IPS-20b (cell line): ENCODE results near the gene ADD3.

Experiments
- H3K27ac ChIP-seq: one replicate; pipeline ENCODE4 v1.5.1; 2013; ENCODE audit warnings: low read length
- H3K27me3 ChIP-seq: 2 replicates; pipeline ENCODE4 v1.6.1; 2013; ENCODE audit warnings: mild to moderate bottlenecking, low read length, inconsistent platforms; ENCODE audit not compliant: insufficient read depth
- H3K36me3 ChIP-seq: 2 replicates; pipeline ENCODE4 v1.6.1; 2013; ENCODE audit warnings: low read depth, mild to moderate bottlenecking, inconsistent platforms, low read length, moderate library complexity; ENCODE audit not compliant: insufficient read depth
- H3K4me1 ChIP-seq: 2 replicates; pipeline ENCODE4 v1.6.1; 2013; ENCODE audit warnings: mild to moderate bottlenecking, control low read depth, inconsistent platforms, low read length, moderate library complexity; ENCODE audit not compliant: insufficient read depth
- H3K4me3 ChIP-seq: 2 replicates; pipeline ENCODE4 v1.5.1; 2013; ENCODE audit warnings: mild to moderate bottlenecking, low read length, inconsistent platforms
- H3K9ac ChIP-seq: 2 replicates; pipeline ENCODE4 v1.6.1; 2013; ENCODE audit warnings: low read depth, mild to moderate bottlenecking, inconsistent platforms, low read length, moderate library complexity
- H3K9me3 ChIP-seq: 2 replicates; pipeline ENCODE4 v1.6.1; 2013; ENCODE audit warnings: mild to moderate bottlenecking, low read depth, low read length, inconsistent platforms; ENCODE audit not compliant: insufficient read depth

ADD3 gene

GRCh38 chr10:110007701-110008517, at the start of gene ADD3:
Gene ADD3 (plus strand): TSS chr10:110007984. CDS start chr10:110100654, 92,670 bp downstream.
- peak within 1 kb of the TSS; percentile 29 for H3K27ac ChIP-seq
- peaks cover 45% of the 10 kb centered on the region for H3K4me1 ChIP-seq
- H3K36me3 ChIP-seq, result no peaks in the 10 kb centered on the region
- H3K9me3 ChIP-seq, result no peaks in the 10 kb centered on the region
- H3K9ac ChIP-seq, result peak within 1 kb of the TSS; percentile 76
- peaks cover 11% of the 10 kb centered on the region for H3K27me3 ChIP-seq
- peak within 1 kb of the TSS; percentile 91 for H3K4me3 ChIP-seq

DNA sequence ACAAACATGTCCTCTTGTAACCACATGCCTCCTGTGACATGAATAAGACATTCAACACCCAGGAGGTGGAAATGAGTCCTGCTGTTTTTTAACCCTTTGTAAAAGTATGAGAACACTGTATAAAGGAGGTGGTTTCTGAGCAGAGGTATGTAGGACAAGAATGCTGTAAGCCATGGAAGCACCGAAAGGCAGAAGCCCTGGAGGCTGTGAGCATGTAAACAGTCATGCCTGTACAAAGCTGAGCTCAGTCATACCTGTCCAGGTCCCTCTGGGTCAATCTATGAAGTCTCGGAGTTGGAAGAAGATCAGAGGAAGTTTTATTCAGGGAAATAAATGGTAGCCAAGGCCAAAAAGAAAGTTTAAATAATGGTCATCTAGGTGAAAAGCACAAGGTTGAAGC, 49.7 kb upstream of the ADD3 start:
- H3K9me3 ChIP-seq, result no peaks in the 10 kb centered on the region
- H3K9ac ChIP-seq, result no peak overlapping the region
- H3K36me3 ChIP-seq, result no peaks in the 10 kb centered on the region
- no peak overlapping the region for H3K4me3 ChIP-seq
- no peaks in the 10 kb centered on the region for H3K27me3 ChIP-seq
- H3K4me1 ChIP-seq, result peaks cover 21% of the 10 kb centered on the region
- H3K27ac ChIP-seq, result no peak overlapping the region

GRCh38 chr10:109959259-109960145, 48.3 kb upstream of the ADD3 start:
- no peaks in the 10 kb centered on the region for H3K36me3 ChIP-seq
- H3K9ac ChIP-seq, result no peak overlapping the region
- H3K27me3 ChIP-seq, result no peaks in the 10 kb centered on the region
- no peak overlapping the region for H3K4me3 ChIP-seq
- H3K9me3 ChIP-seq, result no peaks in the 10 kb centered on the region
- peaks cover 21% of the 10 kb centered on the region for H3K4me1 ChIP-seq
- no peak overlapping the region for H3K27ac ChIP-seq

- Histone ChIP-seq H3K27ac (no peak overlapping the region), H3K4me1 (peaks cover 21% of the 10 kb centered on the region), H3K27me3 (no peaks in the 10 kb centered on the region), H3K9ac (peak overlapping the region; percentile 11; the same call in 1 of the 2 replicates), H3K4me3 (no peak overlapping the region), H3K36me3 (no peaks in the 10 kb centered on the region), H3K9me3 (no peaks in the 10 kb centered on the region)
These were observed 47.1 kb upstream of the ADD3 start for GRCh38 chr10:109960682-109961081.

DNA sequence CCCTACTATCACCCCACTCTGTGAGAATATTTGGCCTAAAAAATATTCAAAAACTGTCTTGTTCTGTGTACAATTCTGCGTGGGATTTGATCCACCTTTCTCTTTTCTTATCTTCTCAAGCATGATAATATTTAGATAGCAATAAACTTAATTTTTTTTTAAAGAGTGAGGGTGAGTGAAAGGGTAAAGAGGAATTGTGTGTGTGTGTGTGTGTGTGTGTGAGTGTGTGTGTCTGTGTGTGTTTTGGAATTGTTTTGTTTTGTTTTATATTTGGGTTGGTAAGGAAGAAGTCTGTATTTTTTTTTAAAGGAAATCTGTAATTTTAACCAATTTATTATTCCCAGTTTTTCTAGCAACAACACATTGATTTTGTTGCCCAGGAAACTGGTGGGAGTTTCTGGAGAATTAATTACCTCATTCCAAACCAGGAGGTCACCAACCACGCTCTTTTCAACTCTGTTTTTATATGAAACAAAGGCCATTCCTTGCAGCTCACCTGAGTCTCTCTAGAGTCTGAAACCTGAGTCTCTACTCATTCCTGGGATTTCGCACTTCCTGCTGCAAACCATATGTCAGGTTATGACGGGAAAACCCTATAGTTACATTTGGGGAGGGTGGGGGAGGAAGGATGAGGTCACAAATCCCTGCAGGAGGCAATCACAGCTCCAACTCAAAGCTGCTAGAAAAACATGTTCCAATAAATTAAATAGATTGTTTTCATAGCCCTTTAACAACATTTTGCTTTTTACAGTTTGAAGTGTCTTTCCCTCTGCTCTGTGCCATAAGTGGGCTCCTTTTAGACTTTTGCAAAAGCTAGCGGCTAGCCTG, 46.4 kb upstream of the ADD3 start:
- Histone ChIP-seq H3K9ac (peak overlapping the region; percentile 11; the same call in 1 of the 2 replicates), H3K4me3 (0 out of 2 replicates have a peak overlapping the region, but pooled peaks have one; percentile 3), H3K27ac (no peak overlapping the region), H3K9me3 (no peaks in the 10 kb centered on the region), H3K4me1 (peaks cover 21% of the 10 kb centered on the region), H3K36me3 (no peaks in the 10 kb centered on the region), H3K27me3 (no peaks in the 10 kb centered on the region)

DNA sequence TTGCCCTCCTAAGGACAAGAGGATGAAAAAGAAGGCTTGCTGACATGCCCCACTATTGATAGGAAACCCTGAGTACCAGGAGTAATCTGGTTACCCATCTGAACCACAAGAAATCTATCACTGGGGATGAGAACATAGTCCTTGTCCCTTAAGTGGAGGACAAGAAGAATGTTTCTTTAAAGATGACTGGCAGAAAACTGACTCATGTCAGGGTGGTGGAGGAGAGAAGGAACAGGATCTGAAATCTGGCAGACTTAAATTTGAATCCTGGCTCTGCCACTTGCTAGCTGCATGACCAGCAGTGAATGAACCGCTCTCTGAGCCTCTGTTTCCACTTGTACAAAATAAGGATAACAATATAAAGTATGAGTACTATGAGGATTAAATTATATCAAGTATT, 45.5 kb upstream of the ADD3 start:
- Histone ChIP-seq H3K4me3 (no peak overlapping the region), H3K36me3 (no peaks in the 10 kb centered on the region), H3K9ac (peak overlapping the region; percentile 11; the same call in 1 of the 2 replicates), H3K27me3 (no peaks in the 10 kb centered on the region), H3K4me1 (peaks cover 28% of the 10 kb centered on the region), H3K9me3 (no peaks in the 10 kb centered on the region), H3K27ac (no peak overlapping the region)

DNA sequence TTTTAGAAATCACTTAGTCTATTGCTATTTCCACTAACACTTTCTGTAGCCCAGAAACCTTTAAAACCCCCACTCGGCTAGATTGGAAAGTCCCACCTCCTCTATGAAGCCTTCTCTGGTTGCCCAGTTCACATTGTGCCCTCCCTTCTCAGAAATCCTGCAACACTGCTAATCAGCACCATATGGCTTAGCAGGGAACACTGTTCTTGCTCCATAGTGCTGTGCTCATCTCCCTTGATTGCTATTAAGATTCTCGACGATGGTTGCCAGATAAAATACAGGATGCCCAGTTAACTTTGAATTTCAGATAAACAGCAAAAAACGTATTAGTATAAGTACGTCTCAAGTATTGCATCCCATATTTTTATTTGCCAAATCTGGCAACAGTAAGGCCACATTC, 44.3 kb upstream of the ADD3 start:
- Histone ChIP-seq H3K4me1 (peaks cover 34% of the 10 kb centered on the region), H3K9me3 (no peaks in the 10 kb centered on the region), H3K36me3 (no peaks in the 10 kb centered on the region), H3K27me3 (no peaks in the 10 kb centered on the region), H3K4me3 (no peak overlapping the region), H3K27ac (no peak overlapping the region), H3K9ac (no peak overlapping the region)

DNA sequence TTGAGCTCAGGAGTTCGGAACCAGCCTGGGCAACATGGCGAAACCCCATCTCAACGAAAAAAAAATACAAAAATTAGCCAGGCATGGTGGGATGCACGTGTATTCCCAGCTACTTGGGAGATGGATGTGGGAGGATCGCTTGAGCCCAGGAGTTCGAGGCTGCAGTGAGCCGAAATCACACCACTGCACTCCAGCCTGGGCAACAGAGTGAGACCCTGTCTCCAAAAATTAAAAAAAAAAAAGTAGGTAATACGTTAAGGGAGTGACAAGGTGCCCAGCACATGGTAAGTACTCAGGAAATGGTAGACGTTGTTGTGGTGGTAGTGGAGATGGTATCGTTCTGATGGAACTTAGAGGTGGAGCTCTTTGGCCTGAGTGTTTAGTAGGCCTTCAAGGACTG, 43.5 kb upstream of the ADD3 start:
- no peak overlapping the region for H3K27ac ChIP-seq
- peaks cover 34% of the 10 kb centered on the region for H3K4me1 ChIP-seq
- H3K4me3 ChIP-seq, result no peak overlapping the region
- no peaks in the 10 kb centered on the region for H3K9me3 ChIP-seq
- no peaks in the 10 kb centered on the region for H3K36me3 ChIP-seq
- no peak overlapping the region for H3K9ac ChIP-seq
- no peaks in the 10 kb centered on the region for H3K27me3 ChIP-seq

- Histone ChIP-seq H3K27ac (no peak overlapping the region), H3K4me1 (peaks cover 19% of the 10 kb centered on the region), H3K9me3 (no peaks in the 10 kb centered on the region), H3K4me3 (no peak overlapping the region), H3K27me3 (no peaks in the 10 kb centered on the region), H3K9ac (peak overlapping the region; percentile 1; the same call in 1 of the 2 replicates), H3K36me3 (no peaks in the 10 kb centered on the region)
These were observed 40.6 kb upstream of the ADD3 start for GRCh38 chr10:109966961-109967738.

GRCh38 chr10:109967739-109968088, 40.1 kb upstream of the ADD3 start:
- H3K36me3 ChIP-seq, result no peaks in the 10 kb centered on the region
- H3K9me3 ChIP-seq, result no peaks in the 10 kb centered on the region
- H3K4me3 ChIP-seq, result no peak overlapping the region
- H3K27me3 ChIP-seq, result no peaks in the 10 kb centered on the region
- no peak overlapping the region for H3K9ac ChIP-seq
- no peak overlapping the region for H3K27ac ChIP-seq
- H3K4me1 ChIP-seq, result peaks cover 13% of the 10 kb centered on the region
